ENCODE results near the gene MAPK10. TPM values are rescaled to one million over a fixed set of nuclear protein-coding genes. Genes with fewer than 3 reads are reported as not detected.
"Not testable (repeated sequence)": the region's sequence is repeated elsewhere in the genome, so short reads cannot be mapped to it uniquely, and the experiment has no call there.

MAPK10 gene
- total RNA-seq, 1 donor from 2014 or later = 92.6 TPM

DNA sequence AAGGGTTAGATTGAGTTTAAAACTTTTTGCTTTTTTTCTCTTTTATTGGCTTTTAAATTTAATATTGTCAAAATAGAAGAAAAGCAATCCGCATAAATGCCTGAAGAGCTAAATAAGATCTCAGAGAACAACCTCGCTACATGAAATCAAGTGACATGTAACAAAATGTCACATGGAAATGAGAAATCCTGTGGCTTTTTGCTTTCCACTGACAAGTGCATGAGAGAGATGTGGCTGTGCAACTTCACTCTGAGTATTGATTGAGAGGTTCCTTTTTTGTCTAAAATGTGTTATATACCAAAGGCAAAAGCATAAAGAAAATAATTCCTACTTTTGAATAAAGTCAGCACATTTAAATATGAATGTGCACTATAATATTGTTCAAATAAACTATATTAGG lies 263.5 kb downstream of the MAPK10 start:
- no peak overlapping the region for H3K4me3 Mint-ChIP-seq (ENCODE audit: unreplicated experiment)
- H3K27ac Mint-ChIP-seq (ENCODE audit: unreplicated experiment) = no peak overlapping the region
- no peaks in the 10 kb centered on the region for H3K4me1 Mint-ChIP-seq (ENCODE audit: low read depth, unreplicated experiment)
- peaks cover 1% of the 10 kb centered on the region for H3K27me3 Mint-ChIP-seq (ENCODE audit: unreplicated experiment)
- TF ChIP-seq, protein P1, sequence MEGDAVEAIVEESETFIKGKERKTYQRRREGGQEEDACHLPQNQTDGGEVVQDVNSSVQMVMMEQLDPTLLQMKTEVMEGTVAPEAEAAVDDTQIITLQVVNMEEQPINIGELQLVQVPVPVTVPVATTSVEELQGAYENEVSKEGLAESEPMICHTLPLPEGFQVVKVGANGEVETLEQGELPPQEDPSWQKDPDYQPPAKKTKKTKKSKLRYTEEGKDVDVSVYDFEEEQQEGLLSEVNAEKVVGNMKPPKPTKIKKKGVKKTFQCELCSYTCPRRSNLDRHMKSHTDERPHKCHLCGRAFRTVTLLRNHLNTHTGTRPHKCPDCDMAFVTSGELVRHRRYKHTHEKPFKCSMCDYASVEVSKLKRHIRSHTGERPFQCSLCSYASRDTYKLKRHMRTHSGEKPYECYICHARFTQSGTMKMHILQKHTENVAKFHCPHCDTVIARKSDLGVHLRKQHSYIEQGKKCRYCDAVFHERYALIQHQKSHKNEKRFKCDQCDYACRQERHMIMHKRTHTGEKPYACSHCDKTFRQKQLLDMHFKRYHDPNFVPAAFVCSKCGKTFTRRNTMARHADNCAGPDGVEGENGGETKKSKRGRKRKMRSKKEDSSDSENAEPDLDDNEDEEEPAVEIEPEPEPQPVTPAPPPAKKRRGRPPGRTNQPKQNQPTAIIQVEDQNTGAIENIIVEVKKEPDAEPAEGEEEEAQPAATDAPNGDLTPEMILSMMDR (IDR thresholded peaks at IDR 0.05; ENCODE audit: partially characterized antibody, unreplicated experiment) = no peak
- DNase-seq = no peak
- no peaks in the 10 kb centered on the region for H3K9me3 Mint-ChIP-seq (ENCODE audit: unreplicated experiment)
- no peaks in the 10 kb centered on the region for H3K36me3 Mint-ChIP-seq (ENCODE audit: unreplicated experiment)

DNA sequence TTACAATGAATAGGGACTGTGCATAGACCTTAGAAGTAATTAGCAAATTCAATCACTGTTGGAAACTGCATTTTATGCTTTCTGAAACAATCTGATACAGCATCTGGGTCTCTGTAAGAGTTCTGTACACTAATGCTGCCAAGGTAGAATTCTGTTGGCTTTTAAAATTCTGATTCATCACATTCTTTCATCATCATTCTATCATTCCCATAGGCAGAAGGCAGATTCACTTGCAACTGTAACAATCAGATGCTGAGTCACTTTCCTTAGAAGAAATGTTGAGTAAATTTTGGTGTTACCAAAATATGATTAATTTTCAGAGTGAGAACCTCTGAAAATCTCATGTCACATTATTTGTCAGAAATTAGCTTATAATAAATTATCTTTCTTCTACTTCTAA lies 267.2 kb downstream of the MAPK10 start:
- H3K36me3 Mint-ChIP-seq (ENCODE audit: unreplicated experiment) = no peaks in the 10 kb centered on the region

DNA sequence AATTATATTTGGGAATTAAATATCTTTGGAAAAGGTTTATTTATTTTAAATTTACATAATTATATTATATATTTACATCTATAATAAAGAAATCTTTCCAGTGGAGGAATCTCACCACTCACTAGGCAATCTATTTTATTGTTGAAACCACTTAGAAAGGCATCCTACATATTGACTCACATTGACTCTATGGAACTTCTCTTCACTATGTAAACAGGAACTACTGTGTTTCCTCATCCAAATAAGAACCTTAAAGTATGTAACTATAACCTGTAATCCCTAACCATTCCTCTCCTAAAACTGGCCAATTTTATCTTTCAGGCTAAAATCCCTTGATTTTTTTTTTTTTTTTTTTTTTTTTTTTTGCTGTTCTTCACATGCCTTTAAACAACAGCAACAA lies 268.7 kb downstream of the MAPK10 start:
- Mint-ChIP-seq H3K9me3 (ENCODE audit: unreplicated experiment) (no peaks in the 10 kb centered on the region), H3K27ac (ENCODE audit: unreplicated experiment) (no peak overlapping the region), H3K4me1 (ENCODE audit: low read depth, unreplicated experiment) (peaks cover 2% of the 10 kb centered on the region), H3K4me3 (ENCODE audit: unreplicated experiment) (no peak overlapping the region), H3K36me3 (ENCODE audit: unreplicated experiment) (no peaks in the 10 kb centered on the region), H3K27me3 (ENCODE audit: unreplicated experiment) (no peaks in the 10 kb centered on the region)
- DNase-seq = no peak
- TF ChIP-seq, protein P1 (IDR thresholded peaks at IDR 0.05; ENCODE audit: partially characterized antibody, unreplicated experiment) = no peak

More for the DNA sequence above, 267.2 kb downstream of the MAPK10 start:
- Mint-ChIP-seq H3K4me1 (ENCODE audit: low read depth, unreplicated experiment) (peaks cover 2% of the 10 kb centered on the region), H3K27me3 (ENCODE audit: unreplicated experiment) (no peaks in the 10 kb centered on the region), H3K27ac (ENCODE audit: unreplicated experiment) (no peak overlapping the region), H3K4me3 (ENCODE audit: unreplicated experiment) (no peak overlapping the region), H3K9me3 (ENCODE audit: unreplicated experiment) (no peaks in the 10 kb centered on the region)
- TF ChIP-seq, protein P1 (IDR thresholded peaks at IDR 0.05; ENCODE audit: partially characterized antibody, unreplicated experiment) = no peak
- DNase-seq = no peak

DNA sequence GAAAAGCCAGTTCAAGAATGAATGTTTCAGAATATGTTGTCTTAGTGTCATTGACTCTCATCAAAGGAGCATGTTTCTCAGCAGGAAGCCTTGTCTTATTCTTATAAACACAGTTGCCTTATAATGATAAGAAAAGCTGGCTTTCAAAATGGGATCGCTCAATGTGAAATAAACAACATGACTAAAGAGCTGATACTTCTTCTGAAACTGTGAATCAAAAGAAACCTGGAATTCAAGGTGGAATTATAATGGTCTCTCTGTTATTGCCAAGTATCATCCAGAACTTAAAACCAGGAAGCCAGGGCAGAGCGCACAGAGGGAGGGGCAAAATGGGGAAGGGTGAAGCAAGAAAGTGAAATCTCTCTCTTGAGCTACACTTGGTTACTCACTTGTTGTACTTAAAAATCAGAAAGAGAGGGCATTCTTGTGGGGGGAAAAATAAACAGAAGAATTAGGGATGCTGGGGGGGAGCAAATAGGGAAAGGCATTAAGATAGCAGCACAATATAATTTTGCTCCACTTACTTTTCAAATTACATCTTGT lies 270.0 kb downstream of the MAPK10 start:
- no peak for DNase-seq
- no peak overlapping the region for H3K27ac Mint-ChIP-seq (ENCODE audit: unreplicated experiment)

DNA sequence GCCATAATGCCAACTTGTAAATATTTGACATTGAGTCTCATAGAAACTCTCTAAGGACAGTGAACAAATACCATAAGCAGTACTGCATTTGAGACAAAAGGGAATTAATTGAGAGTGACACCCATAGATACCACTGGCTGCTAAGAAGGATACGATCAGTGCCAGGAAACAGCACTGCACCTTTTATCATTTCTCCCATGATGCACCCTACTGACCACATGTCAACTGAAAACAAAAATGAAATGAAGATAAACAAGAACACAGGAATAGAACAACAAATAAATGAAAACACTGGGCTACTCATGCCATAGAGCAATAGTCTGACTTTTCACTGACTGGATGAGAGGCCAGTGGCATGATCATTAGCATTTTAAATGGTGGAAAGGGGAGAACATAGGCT lies 270.8 kb downstream of the MAPK10 start:
- Mint-ChIP-seq H3K36me3 (ENCODE audit: unreplicated experiment) (peaks cover under 1% of the 10 kb centered on the region), H3K4me1 (ENCODE audit: low read depth, unreplicated experiment) (peaks cover 2% of the 10 kb centered on the region), H3K27me3 (ENCODE audit: unreplicated experiment) (no peaks in the 10 kb centered on the region), H3K4me3 (ENCODE audit: unreplicated experiment) (no peak overlapping the region), H3K9me3 (ENCODE audit: unreplicated experiment) (peaks cover 1% of the 10 kb centered on the region), H3K27ac (ENCODE audit: unreplicated experiment) (no peak overlapping the region)
- TF ChIP-seq, protein P1 (IDR thresholded peaks at IDR 0.05; ENCODE audit: partially characterized antibody, unreplicated experiment) = no peak
- no peak for DNase-seq

More for the DNA sequence above, 270.0 kb downstream of the MAPK10 start:
- no peak overlapping the region for H3K4me3 Mint-ChIP-seq (ENCODE audit: unreplicated experiment)
- H3K9me3 Mint-ChIP-seq (ENCODE audit: unreplicated experiment) = peaks cover under 1% of the 10 kb centered on the region
- no peaks in the 10 kb centered on the region for H3K27me3 Mint-ChIP-seq (ENCODE audit: unreplicated experiment)
- no peaks in the 10 kb centered on the region for H3K36me3 Mint-ChIP-seq (ENCODE audit: unreplicated experiment)
- TF ChIP-seq, protein P1 (IDR thresholded peaks at IDR 0.05; ENCODE audit: partially characterized antibody, unreplicated experiment) = no peak
- H3K4me1 Mint-ChIP-seq (ENCODE audit: low read depth, unreplicated experiment) = peaks cover 2% of the 10 kb centered on the region

DNA sequence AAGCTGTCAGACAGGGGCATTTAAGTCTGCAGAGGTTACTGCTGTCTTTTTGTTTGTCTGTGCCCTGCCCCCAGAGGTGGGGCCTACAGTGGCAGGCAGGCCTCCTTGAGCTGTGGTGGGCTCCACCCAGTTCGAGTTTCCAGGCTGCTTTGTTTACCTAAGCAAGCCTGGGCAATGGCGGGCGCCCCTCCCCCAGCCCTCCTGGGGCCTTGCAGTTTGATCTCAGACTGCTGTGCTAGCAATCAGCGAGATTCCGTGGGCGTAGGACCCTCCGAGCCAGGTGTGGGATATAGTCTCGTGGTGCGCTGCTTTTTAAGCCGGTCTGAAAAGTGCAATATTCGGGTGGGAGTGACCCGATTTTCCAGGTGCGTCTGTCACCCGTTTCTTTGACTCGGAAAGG lies 284.1 kb downstream of the MAPK10 start:
- DNase-seq = not testable (repeated sequence)

More for the DNA sequence above, 284.1 kb downstream of the MAPK10 start:
- not testable (repeated sequence) for H3K4me1 Mint-ChIP-seq (ENCODE audit: low read depth, unreplicated experiment); H3K4me3 Mint-ChIP-seq (ENCODE audit: unreplicated experiment); H3K27ac Mint-ChIP-seq (ENCODE audit: unreplicated experiment); H3K36me3 Mint-ChIP-seq (ENCODE audit: unreplicated experiment); H3K27me3 Mint-ChIP-seq (ENCODE audit: unreplicated experiment); H3K9me3 Mint-ChIP-seq (ENCODE audit: unreplicated experiment)

All from glutamatergic neuron (in vitro differentiated cells).